HepG2 (cell line): ENCODE measurements around the gene IQCH. TPM values are rescaled to one million over a fixed set of nuclear protein-coding genes. Genes with fewer than 3 reads are reported as not detected.
A peak's percentile ranks its signal among the peaks of the same experiment; 100 is the strongest.

Experiments
- AHDC1 ChIP-seq: sonication (generic); formaldehyde crosslinking; IDR thresholded peaks from 2 replicates; pipeline ENCODE4 v1.5.1; 2020; ENCODE audit warnings: mild to moderate bottlenecking, missing genetic modification reagents, borderline replicate concordance
- BCL3 ChIP-seq: sonication (generic); formaldehyde crosslinking; IDR thresholded peaks from 2 replicates; pipeline ENCODE4 v1.5.1; 2020; ENCODE audit warnings: mild to moderate bottlenecking, missing genetic modification reagents, moderate library complexity
- DMAP1 ChIP-seq: IDR thresholded peaks from 2 replicates; pipeline ENCODE4 v1.6.1; 2016
- GATA4 ChIP-seq: sonication (generic); IDR thresholded peaks from 2 replicates; pipeline ENCODE4 v1.6.1; 2016; ENCODE audit warnings: antibody characterized with exemption, low read depth, borderline replicate concordance
- MAZ ChIP-seq, 2 experiments: sonication (generic) in 1 of 2; formaldehyde crosslinking in 1 of 2; IDR thresholded peaks; 2 replicates each; pipeline versions ENCODE4 v1.5.0 to v1.6.1; 2012 to 2020; ENCODE audit warnings: low read depth in 2 of 2, mild to moderate bottlenecking in 2 of 2, borderline replicate concordance in 1 of 2, improper control_type of control experiment in 1 of 2, low read length in 1 of 2, missing genetic modification reagents in 1 of 2, moderate library complexity in 1 of 2
- MNT ChIP-seq: fragments of 450-650 bp; IDR thresholded peaks from 2 replicates; pipeline ENCODE4 v1.6.1; 2016
- NFYC ChIP-seq: IDR thresholded peaks from 2 replicates; pipeline ENCODE4 v1.6.1; 2016; ENCODE audit warnings: missing genetic modification reagents, missing compliant biosample characterization
- SAFB2 ChIP-seq: sonication (generic); formaldehyde crosslinking; IDR thresholded peaks from 2 replicates; pipeline ENCODE4 v1.5.1; 2020; ENCODE audit warnings: missing genetic modification reagents, low read depth, mild to moderate bottlenecking, borderline replicate concordance
- SAP130 ChIP-seq: IDR thresholded peaks from 2 replicates; pipeline ENCODE4 v1.6.1; 2016; ENCODE audit warnings: low read depth
- SATB2 ChIP-seq: sonication (generic); formaldehyde crosslinking; IDR thresholded peaks from 2 replicates; pipeline ENCODE4 v1.5.0; 2020; ENCODE audit warnings: missing genetic modification reagents
- XRCC5 ChIP-seq: fragments of 200-400 bp; formaldehyde crosslinking; optimal IDR thresholded peaks from 2 replicates; pipeline ENCODE3; 2017; ENCODE audit warnings: mild to moderate bottlenecking, low read length
- ZNF280D ChIP-seq: sonication (generic); formaldehyde crosslinking; IDR thresholded peaks from 2 replicates; pipeline ENCODE4 v1.5.1; 2020; ENCODE audit warnings: mild to moderate bottlenecking, missing genetic modification reagents
- ZNF446 ChIP-seq: sonication (generic); formaldehyde crosslinking; IDR thresholded peaks from 2 replicates; pipeline ENCODE4 v1.5.0; 2020; ENCODE audit warnings: mild to moderate bottlenecking, missing genetic modification reagents
- ZNF558 ChIP-seq: sonication (generic); formaldehyde crosslinking; IDR thresholded peaks from 2 replicates; pipeline ENCODE4 v1.9.0; 2022; ENCODE audit warnings: mild to moderate bottlenecking, missing genetic modification reagents, borderline replicate concordance
- ZNF563 ChIP-seq: sonication (generic); formaldehyde crosslinking; IDR thresholded peaks from 2 replicates; pipeline ENCODE4 v1.8.0; 2022; ENCODE audit warnings: mild to moderate bottlenecking, moderate library complexity, missing genetic modification reagents
- ZNF615 ChIP-seq: sonication (generic); formaldehyde crosslinking; IDR thresholded peaks from 2 replicates; pipeline ENCODE4 v1.5.0; 2020; ENCODE audit warnings: mild to moderate bottlenecking, missing genetic modification reagents, borderline replicate concordance
- polyA plus RNA-seq, 8 experiments: library from polyadenylated mRNA; depleted of rRNA in 3 of 8; stranded (reverse) in 7 of 8; unstranded in 1 of 8; fragments of >200 nt; fragmentation: Illumina TruSeq in 4 of 8; extraction: Trizol in 4 of 8; gene quantifications; 2 replicates each; pipeline versions ENCODE4 v1.2.1 to v1.2.3, GENCODE V29; 2011 to 2016; ENCODE audit warnings: low read depth in 4 of 8, missing spikeins in 1 of 8, mixed read lengths in 1 of 8; ENCODE audit not compliant: insufficient read depth in 1 of 8
- total RNA-seq, 5 experiments: library from RNA; depleted of rRNA; stranded (reverse); fragments of >200 nt; fragmentation: Illumina TruSeq; extraction: Trizol; gene quantifications; 2 replicates each; pipeline ENCODE4 v1.2.3, GENCODE V29; 2016; ENCODE audit warnings: low read depth in 1 of 5

IQCH gene
- total and polyA plus RNA-seq, 2 of the 13 experiments (the other 11 are each of a cell fraction or from before 2014, with no cell fraction given): 0.16 to 0.55 TPM

GRCh38 chr15:67254238-67255175, at the start of gene IQCH, which contains the start of gene AAGAB (continued):
- TF ChIP-seq XRCC5 (peak; percentile 92), ZNF615 (CRISPR knock-in tag) (no peak), ZNF558 (CRISPR knock-in tag) (peak; percentile 50; the same call in 1 of the 2 replicates), SATB2 (0 out of 2 replicates have a peak, but pooled peaks have one; percentile 46), MAZ (IDR thresholded peaks at IDR 0.05; ENCODE audit: borderline replicate concordance, low read depth, low read length) (peak; percentile 65; the same call in 1 of the 2 replicates), MAZ (CRISPR knock-in tag; IDR thresholded peaks at IDR 0.05; ENCODE audit: low read depth) (peak; percentile 81; the same call in 1 of the 2 replicates), SAFB2 (CRISPR knock-in tag) (no peak), ZNF280D (CRISPR knock-in tag) (peak; percentile 71), MNT (peak; percentile 20; the same call in 1 of the 2 replicates), NFYC (peak; percentile 65), SAP130 (CRISPR knock-in tag) (peak; percentile 100), AHDC1 (CRISPR knock-in tag) (0 out of 2 replicates have a peak, but pooled peaks have one; percentile 53), ZNF563 (CRISPR knock-in tag) (no peak), ZNF446 (CRISPR knock-in tag) (no peak), DMAP1 (CRISPR knock-in tag) (peak; percentile 57), BCL3 (CRISPR knock-in tag) (peak; percentile 67; the same call in 1 of the 2 replicates), GATA4 (no peak)
